Caco-2 (cell line): Measurements from ENCODE around the gene KLRD1. TPM values are rescaled to one million over a fixed set of nuclear protein-coding genes. Genes with fewer than 3 reads are reported as not detected.

Experiments used
- BruUV-seq: library from RNA; stranded (reverse); fragments of 400-500 nt; replicated peaks from 2 replicates; lab custom pipeline; 2021; lab: Mats Ljungman, UMichigan
- CTCF ChIA-PET: fragments of 300-600 bp; sonication (Branson Sonifier 250); formaldehyde crosslinking; loops from one replicate; lab custom pipeline; 2022; ENCODE audit warnings: antibody characterized with exemption; lab: Charles Lee
- POLR2A ChIA-PET: fragments of 300-600 bp; sonication (Branson Sonifier 250); formaldehyde crosslinking; loops from one replicate; lab custom pipeline; 2022; ENCODE audit warnings: antibody characterized with exemption; lab: Charles Lee
- DNase-seq, 2 experiments: peaks; one replicate each; pipeline versions ENCODE4 v3.0.0 to v3.0.0-alpha.2; 2020 to 2022
- H3K27me3 ChIP-seq: replicated peaks from 2 replicates; pipeline ENCODE4 v1.6.0; 2011; ENCODE audit warnings: low read length; ENCODE audit not compliant: control insufficient read depth, insufficient read depth
- H3K36me3 ChIP-seq: 2 replicates; pipeline ENCODE4 v1.5.1; 2011; ENCODE audit warnings: low read length; ENCODE audit not compliant: control insufficient read depth, insufficient read depth
- H3K4me1 ChIP-seq: fragments of 250-450 bp; sonication (Bioruptor Pico); 2 replicates; pipeline ENCODE4 v1.5.1; 2020; ENCODE audit warnings: mild to moderate bottlenecking
- H3K4me3 ChIP-seq: 2 replicates; pipeline ENCODE4 v1.5.1; 2011; ENCODE audit warnings: low read depth, mild to moderate bottlenecking, control low read depth, low read length
- H3K9me3 ChIP-seq: fragments of 250-450 bp; sonication (Bioruptor Pico); 2 replicates; pipeline ENCODE4 v1.5.1; 2020; ENCODE audit warnings: mild to moderate bottlenecking, moderate library complexity
- H3K27ac Mint-ChIP-seq: one replicate; pipeline ENCODE4 v1.8.0; 2022; ENCODE audit warnings: mixed read lengths; ENCODE audit not compliant: unreplicated experiment
- H3K27me3 Mint-ChIP-seq: one replicate; pipeline ENCODE4 v1.8.0; 2022; ENCODE audit warnings: mixed read lengths; ENCODE audit not compliant: insufficient read depth, unreplicated experiment
- H3K36me3 Mint-ChIP-seq: one replicate; pipeline ENCODE4 v1.8.0; 2022; ENCODE audit warnings: mild to moderate bottlenecking, mixed read lengths; ENCODE audit not compliant: insufficient read depth, unreplicated experiment
- H3K4me1 Mint-ChIP-seq: one replicate; pipeline ENCODE4 v1.8.0; 2022; ENCODE audit warnings: low read depth, mixed read lengths; ENCODE audit not compliant: unreplicated experiment
- H3K4me3 Mint-ChIP-seq: one replicate; pipeline ENCODE4 v1.8.0; 2022; ENCODE audit warnings: mild to moderate bottlenecking, moderate library complexity, mixed read lengths; ENCODE audit not compliant: unreplicated experiment
- H3K9me3 Mint-ChIP-seq: one replicate; pipeline ENCODE4 v1.8.0; 2022; ENCODE audit warnings: mixed read lengths; ENCODE audit not compliant: unreplicated experiment
- CTCF ChIP-seq, 2 experiments: fragments of 200-600 bp in 1 of 2; IDR thresholded peaks; 1 replicate in 1 of 2; 2 replicates in 1 of 2; pipeline versions ENCODE4 v1.5.1 to v1.8.0; 2011 to 2022; ENCODE audit warnings: antibody characterized with exemption in 1 of 2, control low read depth in 1 of 2, inconsistent platforms in 1 of 2, low read depth in 1 of 2, low read length in 1 of 2, mild to moderate bottlenecking in 1 of 2, moderate library complexity in 1 of 2; ENCODE audit not compliant: insufficient read depth in 1 of 2, severe bottlenecking in 1 of 2, unreplicated experiment in 1 of 2
- intact Hi-C: fragments of 100-400 bp; cut with micrococcal nuclease; formaldehyde crosslinking; loops from one replicate; pipeline ENCODE4 v1.10.0; 2022; ENCODE audit not compliant: unreplicated experiment
- total RNA-seq: library from RNA; stranded (reverse); gene quantifications from 2 replicates; pipeline ENCODE4 v1.2.3, GENCODE V29; 2022

Gene KLRD1
- total RNA-seq, 1 experiment from 2014 or later, result 0.05 TPM

GRCh38 chr12:10354071-10354470, 46.4 kb downstream of the KLRD1 start:
- H3K4me3 Mint-ChIP-seq, result no peak overlapping the region
- Histone ChIP-seq H3K27me3 (no peaks in the 10 kb centered on the region), H3K4me1 (no peaks in the 10 kb centered on the region), H3K4me3 (no peak overlapping the region), H3K9me3 (peaks cover 6% of the 10 kb centered on the region; the same call in 1 of the 2 replicates), H3K36me3 (no peaks in the 10 kb centered on the region)
- no peak for DNase-seq
- ChIA-PET POLR2A (no interaction called here), CTCF (no interaction called here)
- intact Hi-C loops, result no loop called here
- peaks cover under 1% of the 10 kb centered on the region for H3K27me3 Mint-ChIP-seq
- no peak overlapping the region for H3K27ac Mint-ChIP-seq
- BruUV-seq, result no TSS peak
- peaks cover 33% of the 10 kb centered on the region for H3K9me3 Mint-ChIP-seq
- H3K4me1 Mint-ChIP-seq, result no peaks in the 10 kb centered on the region
- TF ChIP-seq CTCF (IDR thresholded peaks at IDR 0.05; ENCODE audit: insufficient read depth in 1 of 2, low read depth in 1 of 2, low read length in 1 of 2, severe bottlenecking in 1 of 2, unreplicated experiment in 1 of 2), result no peak
- no peaks in the 10 kb centered on the region for H3K36me3 Mint-ChIP-seq

GRCh38 chr12:10354502-10354901, 46.8 kb downstream of the KLRD1 start:
- ChIA-PET CTCF (no interaction called here), POLR2A (interaction anchor here (0.8 kb wide), 1 partner anchor 31 kb away, joined by 6 read pairs; no protein-coding TSS in a partner anchor)
- no peak for TF ChIP-seq CTCF (IDR thresholded peaks at IDR 0.05; ENCODE audit: insufficient read depth in 1 of 2, low read depth in 1 of 2, low read length in 1 of 2, severe bottlenecking in 1 of 2, unreplicated experiment in 1 of 2)
- peaks cover 6% of the 10 kb centered on the region; the same call in 1 of the 2 replicates for H3K9me3 ChIP-seq
- BruUV-seq, result no TSS peak
- no peaks in the 10 kb centered on the region for H3K36me3 ChIP-seq
- H3K27ac Mint-ChIP-seq, result no peak overlapping the region
- peaks cover 29% of the 10 kb centered on the region for H3K9me3 Mint-ChIP-seq
- intact Hi-C loops, result no loop called here
- DNase-seq, result no peak
- H3K27me3 ChIP-seq, result no peaks in the 10 kb centered on the region
- H3K4me1 ChIP-seq, result no peaks in the 10 kb centered on the region
- no peaks in the 10 kb centered on the region for H3K27me3 Mint-ChIP-seq
- H3K4me3 Mint-ChIP-seq, result no peak overlapping the region
- H3K4me1 Mint-ChIP-seq, result no peaks in the 10 kb centered on the region
- no peak overlapping the region for H3K4me3 ChIP-seq
- no peaks in the 10 kb centered on the region for H3K36me3 Mint-ChIP-seq

- Mint-ChIP-seq H3K27ac (no peak overlapping the region), H3K9me3 (peaks cover 13% of the 10 kb centered on the region), H3K27me3 (no peaks in the 10 kb centered on the region), H3K4me1 (peaks cover 13% of the 10 kb centered on the region), H3K4me3 (no peak overlapping the region), H3K36me3 (no peaks in the 10 kb centered on the region)
- no peak for DNase-seq
- intact Hi-C loops, result no loop called here
- BruUV-seq, result no TSS peak
- no peak overlapping the region for H3K4me3 ChIP-seq
- H3K36me3 ChIP-seq, result no peaks in the 10 kb centered on the region
- peaks cover 3% of the 10 kb centered on the region; the same call in 1 of the 2 replicates for H3K9me3 ChIP-seq
- H3K4me1 ChIP-seq, result peaks cover 22% of the 10 kb centered on the region
- CTCF ChIA-PET, result no interaction called here
- no peak for TF ChIP-seq CTCF (IDR thresholded peaks at IDR 0.05; ENCODE audit: insufficient read depth in 1 of 2, low read depth in 1 of 2, low read length in 1 of 2, severe bottlenecking in 1 of 2, unreplicated experiment in 1 of 2)
- H3K27me3 ChIP-seq, result no peaks in the 10 kb centered on the region
- POLR2A ChIA-PET, result no interaction called here
Observed at GRCh38 chr12:10358131-10358530, 50.5 kb downstream of the KLRD1 start.
